ENCODE results near the gene ANTXR1. TPM values are rescaled to one million over a fixed set of nuclear protein-coding genes. Genes with fewer than 3 reads are reported as not detected.

Gene ANTXR1
- total RNA-seq, 1 donor, result 61.5 TPM

DNA sequence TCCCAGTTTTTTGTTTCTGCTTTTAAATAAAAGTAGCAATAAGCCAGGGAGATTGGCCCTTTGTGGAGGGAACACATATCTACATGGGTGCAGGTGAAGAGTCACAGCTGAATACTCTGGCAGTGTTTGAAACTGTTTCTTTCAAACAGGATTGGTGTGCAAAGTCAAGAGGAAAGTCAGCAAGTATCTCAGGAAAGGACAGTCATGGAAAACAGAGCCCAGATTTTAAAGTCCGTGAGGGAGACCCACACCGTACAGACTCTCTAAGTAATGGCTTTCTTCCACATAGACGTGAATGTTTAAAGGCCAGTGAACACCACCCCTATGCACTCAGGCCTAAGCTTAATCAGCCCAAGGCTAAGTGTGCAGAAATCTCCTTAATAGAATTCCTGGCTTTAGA is 278.7 kb downstream of the ANTXR1 start:
- DNase-seq (ENCODE audit: low read depth), result no peak
- TF ChIP-seq, protein P1, sequence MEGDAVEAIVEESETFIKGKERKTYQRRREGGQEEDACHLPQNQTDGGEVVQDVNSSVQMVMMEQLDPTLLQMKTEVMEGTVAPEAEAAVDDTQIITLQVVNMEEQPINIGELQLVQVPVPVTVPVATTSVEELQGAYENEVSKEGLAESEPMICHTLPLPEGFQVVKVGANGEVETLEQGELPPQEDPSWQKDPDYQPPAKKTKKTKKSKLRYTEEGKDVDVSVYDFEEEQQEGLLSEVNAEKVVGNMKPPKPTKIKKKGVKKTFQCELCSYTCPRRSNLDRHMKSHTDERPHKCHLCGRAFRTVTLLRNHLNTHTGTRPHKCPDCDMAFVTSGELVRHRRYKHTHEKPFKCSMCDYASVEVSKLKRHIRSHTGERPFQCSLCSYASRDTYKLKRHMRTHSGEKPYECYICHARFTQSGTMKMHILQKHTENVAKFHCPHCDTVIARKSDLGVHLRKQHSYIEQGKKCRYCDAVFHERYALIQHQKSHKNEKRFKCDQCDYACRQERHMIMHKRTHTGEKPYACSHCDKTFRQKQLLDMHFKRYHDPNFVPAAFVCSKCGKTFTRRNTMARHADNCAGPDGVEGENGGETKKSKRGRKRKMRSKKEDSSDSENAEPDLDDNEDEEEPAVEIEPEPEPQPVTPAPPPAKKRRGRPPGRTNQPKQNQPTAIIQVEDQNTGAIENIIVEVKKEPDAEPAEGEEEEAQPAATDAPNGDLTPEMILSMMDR (IDR thresholded peaks at IDR 0.05; ENCODE audit: insufficient read depth, low read length), result no peak
- no peak overlapping the region for H3K4me3 ChIP-seq (ENCODE audit: low read depth, low read length)

DNA sequence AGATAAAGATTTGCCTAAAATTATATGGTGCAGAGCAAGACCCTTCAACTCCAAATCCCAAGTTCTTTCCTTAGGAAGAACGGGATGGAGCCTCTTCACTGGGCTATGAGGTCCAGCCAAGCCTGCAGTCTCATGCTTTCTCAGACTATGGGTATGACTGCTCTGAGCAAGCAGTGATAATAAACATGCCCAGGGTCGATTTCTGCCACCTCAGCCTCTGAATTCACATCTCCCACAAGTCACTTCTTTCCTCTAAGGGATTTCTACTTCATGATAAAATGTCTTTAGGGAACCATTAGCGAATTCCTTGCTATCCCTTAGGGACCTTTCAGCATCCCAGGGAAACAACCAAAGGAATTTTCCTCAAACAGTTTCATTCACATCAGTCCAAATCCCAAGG is 279.3 kb downstream of the ANTXR1 start:
- no peak overlapping the region for H3K4me3 ChIP-seq (ENCODE audit: low read depth, low read length)
- TF ChIP-seq, protein P1 (IDR thresholded peaks at IDR 0.05; ENCODE audit: insufficient read depth, low read length), result no peak
- no peak for DNase-seq (ENCODE audit: low read depth)

GRCh38 chr2:69296421-69296820 is 283.4 kb downstream of the ANTXR1 start:
- TF ChIP-seq, protein P1 (IDR thresholded peaks at IDR 0.05; ENCODE audit: insufficient read depth, low read length), result no peak
- no peak overlapping the region for H3K4me3 ChIP-seq (ENCODE audit: low read depth, low read length)
- DNase-seq (ENCODE audit: low read depth), result no peak

DNA sequence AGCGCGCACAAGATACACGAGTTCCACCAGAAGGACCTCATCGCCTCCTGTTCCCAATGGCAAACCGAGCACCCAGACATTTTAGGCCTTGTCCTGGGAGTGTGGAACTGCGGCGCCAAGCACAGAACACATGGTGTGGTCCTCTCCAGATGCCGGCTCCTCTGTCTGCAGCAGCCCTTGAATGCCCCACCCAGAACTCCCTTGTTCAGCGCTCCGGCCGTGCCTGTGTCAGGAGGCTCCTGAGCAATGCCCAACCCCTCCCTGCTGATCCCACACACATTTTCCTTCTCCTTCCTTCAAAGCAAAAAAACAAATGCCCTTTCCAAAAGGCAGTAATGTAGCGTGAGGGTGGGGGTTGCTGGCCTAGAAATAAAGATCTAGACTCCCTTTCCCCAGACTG is 284.2 kb downstream of the ANTXR1 start:
- TF ChIP-seq, protein P1 (IDR thresholded peaks at IDR 0.05; ENCODE audit: insufficient read depth, low read length), result no peak
- H3K4me3 ChIP-seq (ENCODE audit: low read depth, low read length), result no peak overlapping the region
- DNase-seq (ENCODE audit: low read depth), result no peak

DNA sequence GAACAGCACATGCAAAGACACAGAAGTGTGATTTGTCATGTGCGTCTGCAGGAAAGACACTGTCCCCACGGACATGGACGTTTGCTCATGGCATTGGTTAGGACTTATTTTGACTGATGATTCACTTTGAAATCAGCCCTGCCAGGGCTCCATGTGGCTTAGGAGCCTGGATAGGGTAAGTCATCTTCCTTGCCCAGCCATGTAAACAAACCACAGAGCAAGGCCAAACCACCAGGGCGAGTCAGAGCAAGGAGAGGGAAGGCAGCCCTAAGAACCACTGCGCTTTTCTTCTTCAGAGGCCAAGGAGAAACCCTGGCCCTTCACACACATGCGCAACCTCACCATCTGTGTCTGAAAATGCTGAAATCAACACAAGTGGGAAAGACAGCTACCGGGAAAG is 285.3 kb downstream of the ANTXR1 start:
- no peak overlapping the region for H3K4me3 ChIP-seq (ENCODE audit: low read depth, low read length)
- TF ChIP-seq, protein P1 (IDR thresholded peaks at IDR 0.05; ENCODE audit: insufficient read depth, low read length), result peak; percentile 16
- peak; percentile 86 for DNase-seq (ENCODE audit: low read depth)

DNA sequence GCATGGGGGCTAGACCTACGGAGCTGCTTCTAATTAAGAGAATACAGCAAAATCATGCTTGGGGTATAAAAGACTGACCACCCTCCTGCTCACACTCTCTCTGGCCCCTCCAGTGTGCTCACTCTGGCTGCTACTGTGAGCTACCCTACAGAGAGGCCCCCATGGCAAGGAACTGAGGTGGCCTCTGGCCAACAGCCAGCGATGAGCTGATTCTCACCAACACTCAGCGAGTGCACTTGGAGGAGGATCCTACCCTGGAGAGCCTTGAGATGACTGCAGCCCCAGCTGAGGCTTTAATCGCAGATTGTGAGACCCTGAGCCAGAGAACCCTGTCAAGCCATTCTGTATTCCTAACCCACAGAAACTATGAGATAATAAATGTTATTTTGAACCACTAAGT is 285.9 kb downstream of the ANTXR1 start:
- peak; percentile 35 for DNase-seq (ENCODE audit: low read depth)
- no peak overlapping the region for H3K4me3 ChIP-seq (ENCODE audit: low read depth, low read length)
- TF ChIP-seq, protein P1 (IDR thresholded peaks at IDR 0.05; ENCODE audit: insufficient read depth, low read length), result no peak

Small RNAs within 50 kb of the gene (small RNA-seq; reads per million reads assigned to genes)
- gene MIR3126 (1.8 reads per million, percentile 65 among the genes with 10 or more reads in this experiment), gene RNA5SP96 (not detected), gene RNU6-1216P (not detected)

Other genes starting within 250 kb of the ANTXR1 start
- gene BMP10, start 141.8 kb upstream of the ANTXR1 start, total RNA-seq (ENCODE audit: low replicate concordance), result not detected in 2 replicates
- not detected in 2 replicates for gene GKN2, start 60.3 kb upstream of the ANTXR1 start, total RNA-seq (ENCODE audit: low replicate concordance)
- not detected in 2 replicates for gene GKN1, start 38.5 kb upstream of the ANTXR1 start, total RNA-seq (ENCODE audit: low replicate concordance)

Data from fibroblast of the aortic adventitia (primary cell).